ENCODE measurements around the gene KCNQ2.

The KCNQ2 gene

GRCh38 chr20:63501818-63502670, 29.6 kb upstream of the KCNQ2 start:
- DNase-seq (ENCODE audit: low spot score) (peak; percentile 68), FAIRE-seq (no peak)

DNA sequence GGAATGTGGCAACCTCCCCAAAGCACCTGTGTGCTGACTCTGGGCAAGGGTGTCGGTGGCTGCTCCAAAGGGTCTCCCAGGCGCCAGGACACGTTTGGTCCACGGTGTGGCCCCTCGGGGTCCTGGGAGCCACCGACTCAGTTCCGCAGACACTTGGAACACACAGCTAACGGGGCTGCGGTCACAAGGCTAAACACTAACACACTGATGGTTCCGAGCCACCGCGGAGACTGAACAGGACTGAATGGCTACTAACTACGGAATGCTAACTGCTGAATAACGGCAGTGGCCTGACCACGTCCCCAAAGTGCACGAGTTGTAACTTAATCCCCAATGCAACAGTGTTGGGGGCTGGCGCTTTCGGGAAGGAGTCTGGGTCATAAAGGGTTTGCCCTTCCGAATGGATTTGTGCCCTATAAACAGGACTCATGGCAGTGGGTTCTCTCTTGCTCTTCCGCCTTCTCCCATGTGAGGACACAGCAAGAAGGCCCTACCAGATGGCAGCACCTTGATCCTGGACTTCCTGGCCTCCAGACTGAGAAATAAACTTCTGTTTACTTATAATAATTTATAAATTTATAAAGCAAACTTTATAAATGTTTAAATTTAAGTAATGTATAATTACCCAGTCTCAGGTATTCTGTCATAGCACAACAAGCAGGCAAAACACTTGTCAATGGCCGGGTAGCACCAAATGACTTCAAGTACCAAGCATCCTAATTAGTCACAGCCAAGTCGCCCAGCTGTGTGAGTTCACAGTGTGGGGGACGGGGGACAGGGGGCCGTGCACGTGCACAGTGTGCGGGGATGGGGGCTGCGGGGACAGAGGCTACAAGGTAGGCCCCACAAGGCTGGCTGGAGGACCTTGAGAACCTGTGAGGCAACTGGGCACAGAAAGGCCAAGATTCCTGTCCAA, 28.7 kb upstream of the KCNQ2 start:
- FAIRE-seq: peak; percentile 55

DNA sequence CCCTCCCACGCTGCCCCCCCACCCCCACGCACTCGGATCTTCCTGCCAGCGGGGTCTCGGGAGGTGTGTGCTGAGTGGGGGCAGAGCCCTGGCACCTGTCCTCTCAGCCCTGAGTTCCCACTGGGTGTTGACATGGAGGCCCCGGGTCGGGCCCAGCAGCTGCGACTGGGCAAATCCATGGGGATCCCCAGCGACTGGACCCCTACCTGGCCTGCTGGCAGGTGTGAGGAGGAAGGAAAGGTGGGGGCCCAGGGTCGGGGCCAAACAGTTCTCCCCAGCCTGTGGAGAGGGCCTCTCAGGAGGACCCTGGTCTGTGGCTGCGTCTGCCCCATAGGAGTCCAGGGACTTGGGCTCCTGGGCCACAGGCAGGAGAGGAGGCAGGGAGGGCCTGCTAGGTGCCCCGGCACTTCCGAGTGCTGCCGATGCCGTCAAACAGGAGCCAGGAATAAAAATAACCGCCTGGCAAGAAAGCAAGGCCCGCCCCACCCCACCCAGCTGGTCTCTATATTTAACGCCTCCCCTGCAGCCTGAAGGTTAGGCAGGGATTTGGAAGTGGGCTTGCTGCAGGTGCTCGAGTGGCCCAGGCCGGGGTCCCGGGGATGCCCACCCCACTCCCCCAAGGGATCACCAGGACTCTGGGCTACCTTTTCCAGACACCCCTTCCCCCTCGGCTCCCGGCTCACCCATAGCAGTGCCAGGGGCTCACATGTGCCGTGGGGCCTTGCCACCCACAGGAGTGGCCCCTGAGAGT, 27.9 kb upstream of the KCNQ2 start:
- FAIRE-seq: no peak
- DNase-seq (ENCODE audit: low spot score): no peak

More for the DNA sequence above, 28.7 kb upstream of the KCNQ2 start:
- no peak for DNase-seq (ENCODE audit: low spot score)

- FAIRE-seq (peak; percentile 44), DNase-seq (ENCODE audit: low spot score) (no peak)
Observed at GRCh38 chr20:63499338-63499969, 27.0 kb upstream of the KCNQ2 start.

- DNase-seq (ENCODE audit: low spot score): peak; percentile 87
- peak; percentile 98 for FAIRE-seq
Observed at GRCh38 chr20:63498960-63499337, 26.5 kb upstream of the KCNQ2 start, which contains the start of gene EEF1A2. Gene EEF1A2 (minus strand): TSS chr20:63499083. CDS start chr20:63497763, 1,320 bp downstream.

- DNase-seq (ENCODE audit: low spot score): peak; percentile 94
- peak; percentile 99 for FAIRE-seq
Observed at GRCh38 chr20:63497946-63498935, 25.8 kb upstream of the KCNQ2 start.

GRCh38 chr20:63497138-63497945, 24.9 kb upstream of the KCNQ2 start:
- FAIRE-seq (no peak), DNase-seq (ENCODE audit: low spot score) (no peak)

DNA sequence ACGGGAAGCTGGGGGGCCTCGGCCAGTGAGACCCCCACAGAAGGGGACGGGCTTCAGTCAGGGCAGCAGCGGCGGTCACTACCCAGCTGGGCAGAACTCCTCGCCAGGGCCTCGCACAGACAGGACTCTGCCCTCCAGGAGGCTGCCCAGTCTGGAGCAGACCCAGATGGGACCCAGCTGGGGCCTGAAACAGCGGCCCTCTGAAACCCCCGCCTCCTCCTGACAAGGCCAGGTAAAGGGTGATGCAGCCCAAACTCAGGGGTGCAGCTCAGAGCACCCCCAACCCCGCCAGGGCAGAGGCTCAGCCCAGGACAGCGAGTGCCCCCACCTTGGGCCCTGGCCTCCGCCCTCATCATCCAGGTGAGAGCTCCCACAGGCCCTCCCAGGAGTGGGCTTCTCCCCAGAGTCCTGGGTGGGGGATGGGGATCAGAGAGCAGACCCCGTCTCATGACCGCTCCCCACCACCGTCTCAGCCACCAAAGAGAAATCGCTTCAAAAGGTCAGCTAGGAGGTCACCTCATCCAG, 24.2 kb upstream of the KCNQ2 start:
- FAIRE-seq: peak; percentile 32
- DNase-seq (ENCODE audit: low spot score): no peak

DNA sequence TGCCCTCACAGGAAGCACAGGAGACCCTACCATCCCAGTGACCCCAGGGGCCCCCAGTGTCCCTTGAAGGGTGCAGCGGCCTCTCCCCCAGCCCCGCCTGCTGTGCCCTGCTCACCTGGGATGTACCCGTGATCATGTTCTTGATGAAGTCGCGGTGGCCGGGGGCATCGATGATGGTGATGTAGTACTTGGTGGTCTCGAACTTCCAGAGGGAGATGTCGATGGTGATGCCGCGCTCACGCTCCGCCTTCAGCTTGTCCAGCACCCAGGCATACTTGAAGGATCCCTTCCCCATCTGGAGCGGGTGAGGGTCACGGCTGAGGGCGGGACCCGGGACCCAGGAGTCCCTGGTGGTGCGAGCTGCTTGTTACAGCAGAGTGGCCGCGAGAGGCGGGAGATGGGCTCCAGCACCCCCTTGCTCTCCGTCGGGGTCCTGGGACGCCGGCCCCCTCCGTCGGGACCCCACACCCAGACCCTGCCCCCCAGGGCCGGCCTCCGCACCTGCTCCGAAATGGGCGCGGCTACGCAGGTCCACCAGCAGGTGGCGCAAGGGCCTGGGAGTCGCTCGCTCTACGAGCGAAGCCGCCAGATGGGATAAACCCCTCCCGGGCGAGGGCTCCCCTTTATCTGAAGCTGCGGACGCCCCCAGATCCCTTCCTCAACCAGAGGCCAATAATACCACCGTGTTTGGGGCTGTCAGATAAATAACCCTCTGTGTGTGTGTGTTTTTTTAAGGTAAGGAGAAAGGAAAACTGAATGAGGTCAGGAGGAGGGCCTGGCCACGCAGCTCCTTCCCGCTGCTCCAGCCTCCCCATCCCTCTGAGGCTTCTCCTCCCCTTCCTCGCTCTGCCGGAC, 23.5 kb upstream of the KCNQ2 start:
- DNase-seq (ENCODE audit: low spot score) (peak; percentile 85), FAIRE-seq (peak; percentile 93)

- FAIRE-seq (peak; percentile 58), DNase-seq (ENCODE audit: low spot score) (no peak)
Observed at GRCh38 chr20:63495167-63495720, 22.8 kb upstream of the KCNQ2 start.

- DNase-seq (ENCODE audit: low spot score): no peak
- FAIRE-seq: peak; percentile 5
Observed at GRCh38 chr20:63494420-63495166, 22.1 kb upstream of the KCNQ2 start.

GRCh38 chr20:63494084-63494419, 21.6 kb upstream of the KCNQ2 start:
- no peak for FAIRE-seq
- DNase-seq (ENCODE audit: low spot score): no peak

- DNase-seq (ENCODE audit: low spot score) (no peak), FAIRE-seq (no peak)
Observed at GRCh38 chr20:63493563-63494020, 21.1 kb upstream of the KCNQ2 start.

DNA sequence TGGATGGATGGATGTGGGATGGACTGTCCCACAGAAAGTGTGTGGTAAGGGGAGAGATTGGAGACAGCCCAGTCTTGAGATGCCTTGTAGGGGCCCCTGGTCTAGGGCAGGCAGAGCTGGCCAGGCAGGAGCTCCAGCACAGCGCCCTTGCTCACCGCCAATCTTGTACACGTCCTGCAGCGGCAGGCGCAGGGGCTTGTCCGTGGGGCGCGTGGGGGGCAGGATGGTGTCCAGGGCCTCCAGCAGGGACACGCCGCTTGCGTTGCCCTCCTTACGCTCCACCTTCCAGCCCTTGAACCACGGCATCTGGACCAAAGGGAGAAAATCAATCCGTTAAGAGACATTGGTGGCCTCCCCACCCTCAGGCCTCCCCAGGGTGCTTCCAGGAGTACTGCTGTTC, 20.5 kb upstream of the KCNQ2 start:
- FAIRE-seq (no peak), DNase-seq (ENCODE audit: low spot score) (no peak)

DNA sequence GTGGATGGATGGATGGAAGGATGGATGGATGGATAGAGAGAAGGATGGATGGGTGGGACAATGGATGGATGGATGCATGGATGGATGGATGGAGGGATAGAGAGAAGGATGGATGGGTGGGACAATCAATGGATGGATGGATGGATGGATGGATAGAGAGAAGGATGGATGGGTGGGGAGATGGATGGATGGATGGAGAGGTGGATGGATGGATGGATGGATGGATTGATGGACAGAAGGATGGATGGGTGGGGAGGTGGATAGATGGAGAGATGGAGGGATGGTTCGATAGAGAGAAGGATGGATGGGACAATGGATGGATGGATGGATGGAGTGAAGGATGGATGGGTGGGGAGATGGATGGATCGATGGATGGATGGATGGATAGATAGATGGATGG, 20.1 kb upstream of the KCNQ2 start:
- no peak for FAIRE-seq
- no peak for DNase-seq (ENCODE audit: low spot score)

DNA sequence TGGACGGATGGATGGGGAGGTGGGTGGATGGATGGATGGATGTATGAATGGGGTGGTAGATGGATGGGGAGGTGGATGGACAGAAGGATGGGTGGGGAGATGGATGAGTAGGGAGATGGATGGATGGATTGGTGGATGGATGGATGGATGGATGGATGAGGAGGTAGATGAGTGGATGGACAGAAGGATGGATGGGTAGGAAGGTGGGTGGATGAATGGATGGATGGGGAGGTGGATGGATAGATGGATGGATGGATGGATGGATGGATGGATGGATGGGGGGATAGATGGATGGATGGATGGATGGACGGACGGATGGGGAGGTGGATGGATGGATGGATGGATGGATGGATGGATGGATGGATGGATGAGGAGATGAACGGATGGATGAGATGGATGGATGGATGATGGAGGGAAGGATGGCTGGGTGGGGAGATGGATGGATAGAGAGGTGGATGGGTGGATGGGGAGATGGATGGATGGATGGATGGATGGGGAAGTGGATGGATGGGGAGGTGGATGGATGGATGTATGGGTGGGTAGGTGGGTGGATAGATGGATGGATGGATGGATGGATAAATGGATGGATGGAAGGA, 19.3 kb upstream of the KCNQ2 start:
- FAIRE-seq (no peak), DNase-seq (ENCODE audit: low spot score) (no peak)

All from urothelium cell line (cell line).